IMR-90 (cell line): ENCODE data around the gene OPHN1. TPM values are rescaled to one million over a fixed set of nuclear protein-coding genes. Genes with fewer than 3 reads are reported as not detected.

ENCODE experiments used
- ATAC-seq: fragments of 200-7000 bp; cut with Tn5 transposase; 2 replicates; pipeline ENCODE4 v1.9.1; 2020; ENCODE audit warnings: low read depth, mild to moderate bottlenecking, moderate library complexity
- BruUV-seq: library from RNA; stranded (reverse); fragments of 400-500 nt; replicated peaks from 2 replicates; lab custom pipeline; 2021; lab: Mats Ljungman, UMichigan
- CTCF ChIA-PET: fragments of 300-600 bp; formaldehyde crosslinking; extraction: SDS; loops from one replicate; lab custom pipeline; 2021; ENCODE audit warnings: antibody characterized with exemption; lab: Yijun Ruan, JAX
- POLR2A ChIA-PET: fragments of 300-600 bp; sonication (Branson Sonifier 250); formaldehyde crosslinking; loops from one replicate; lab custom pipeline; 2022; ENCODE audit warnings: antibody characterized with exemption; ENCODE audit not compliant: unreplicated experiment; lab: Charles Lee
- DNase-seq: peaks from one replicate; pipeline ENCODE4 v3.0.0; 2013
- H2AFZ ChIP-seq: replicated peaks from 2 replicates; pipeline ENCODE3; 2013; ENCODE audit warnings: low read length, mild to moderate bottlenecking; ENCODE audit not compliant: poor library complexity
- H2AK5ac ChIP-seq: 2 replicates; pipeline ENCODE4 v1.6.1; 2013; ENCODE audit warnings: low read depth, low read length, inconsistent platforms
- H2AK9ac ChIP-seq: replicated peaks from 2 replicates; pipeline ENCODE3; 2013; ENCODE audit warnings: mild to moderate bottlenecking, low read depth, low read length, moderate library complexity; ENCODE audit not compliant: poor library complexity
- H2BK120ac ChIP-seq: 2 replicates; pipeline ENCODE4 v1.6.1; 2013; ENCODE audit warnings: low read depth, low read length, inconsistent platforms
- H2BK15ac ChIP-seq: 3 replicates; pipeline ENCODE4 v1.6.1; 2013; ENCODE audit warnings: low read depth, low read length, inconsistent platforms
- H2BK20ac ChIP-seq: 2 replicates; pipeline ENCODE4 v1.6.1; 2013; ENCODE audit warnings: low read depth, mild to moderate bottlenecking, inconsistent platforms, low read length, moderate library complexity
- H2BK5ac ChIP-seq: 2 replicates; pipeline ENCODE4 v1.6.1; 2013; ENCODE audit warnings: mild to moderate bottlenecking, low read depth, low read length, inconsistent platforms; ENCODE audit not compliant: poor library complexity, severe bottlenecking
- H3K14ac ChIP-seq: replicated peaks from 2 replicates; pipeline ENCODE4 v1.6.1; 2013; ENCODE audit warnings: low read depth, low read length, inconsistent platforms
- H3K18ac ChIP-seq: 2 replicates; pipeline ENCODE4 v1.6.1; 2013; ENCODE audit warnings: low read depth, low read length, control low read depth
- H3K23ac ChIP-seq: 2 replicates; pipeline ENCODE4 v1.6.1; 2013; ENCODE audit warnings: low read depth, low read length, inconsistent platforms
- H3K27ac ChIP-seq: 2 replicates; pipeline ENCODE4 v1.5.1; 2013; ENCODE audit warnings: mild to moderate bottlenecking, control low read depth, low read length; ENCODE audit not compliant: insufficient read depth
- H3K27me3 ChIP-seq: 2 replicates; pipeline ENCODE4 v1.6.1; 2013; ENCODE audit warnings: low read length; ENCODE audit not compliant: control insufficient read depth, insufficient read depth
- H3K36me3 ChIP-seq: 2 replicates; pipeline ENCODE4 v1.6.1; 2013; ENCODE audit warnings: low read length, mixed read lengths; ENCODE audit not compliant: control insufficient read depth, insufficient read depth
- H3K4ac ChIP-seq: 2 replicates; pipeline ENCODE4 v1.6.1; 2013; ENCODE audit warnings: low read depth, low read length, inconsistent platforms
- H3K4me1 ChIP-seq: 2 replicates; pipeline ENCODE4 v1.6.1; 2013; ENCODE audit warnings: low read length, mixed read lengths; ENCODE audit not compliant: control insufficient read depth, insufficient read depth
- H3K4me2 ChIP-seq: 2 replicates; pipeline ENCODE4 v1.6.1; 2013; ENCODE audit warnings: low read depth, mild to moderate bottlenecking, control low read depth, low read length, moderate library complexity
- H3K4me3 ChIP-seq: 2 replicates; pipeline ENCODE4 v1.5.1; 2013; ENCODE audit warnings: low read depth, mild to moderate bottlenecking, control low read depth, low read length, moderate library complexity; ENCODE audit not compliant: insufficient read depth
- H3K56ac ChIP-seq: 2 replicates; pipeline ENCODE4 v1.6.1; 2013; ENCODE audit warnings: low read length, inconsistent platforms; ENCODE audit not compliant: insufficient read depth; ENCODE audit errors: extremely low read depth
- H3K79me1 ChIP-seq, 2 experiments: 2 replicates each; pipeline ENCODE4 v1.6.1; 2013; ENCODE audit warnings: low read length in 2 of 2, inconsistent platforms in 1 of 2, low read depth in 1 of 2
- H3K9ac ChIP-seq: 2 replicates; pipeline ENCODE4 v1.6.1; 2013; ENCODE audit warnings: low read depth, low read length, control low read depth
- H3K9me1 ChIP-seq: 2 replicates; pipeline ENCODE4 v1.6.1; 2013; ENCODE audit warnings: low read length, inconsistent platforms; ENCODE audit not compliant: insufficient read depth
- H3K9me3 ChIP-seq: 2 replicates; pipeline ENCODE4 v1.6.1; 2013; ENCODE audit warnings: low read length; ENCODE audit not compliant: control insufficient read depth, insufficient read depth
- H4K20me1 ChIP-seq: 2 replicates; pipeline ENCODE4 v1.6.1; 2013; ENCODE audit warnings: low read length, inconsistent platforms; ENCODE audit not compliant: insufficient read depth
- H4K5ac ChIP-seq: 2 replicates; pipeline ENCODE4 v1.6.1; 2013; ENCODE audit warnings: mild to moderate bottlenecking, low read depth, low read length, control low read depth
- H4K8ac ChIP-seq, 2 experiments: 2 replicates each; pipeline ENCODE4 v1.6.1; 2013; ENCODE audit warnings: low read depth in 2 of 2, low read length in 2 of 2, control low read depth in 1 of 2, inconsistent platforms in 1 of 2
- H4K91ac ChIP-seq: 2 replicates; pipeline ENCODE4 v1.6.1; 2013; ENCODE audit warnings: low read depth, low read length, inconsistent platforms; ENCODE audit not compliant: insufficient read depth
- BHLHE40 ChIP-seq: fragments of 150-350 bp; IDR thresholded peaks from 2 replicates; pipeline ENCODE4 v1.6.1; 2016; ENCODE audit warnings: mild to moderate bottlenecking, low read depth, low read length
- CEBPB ChIP-seq: IDR thresholded peaks from 2 replicates; pipeline ENCODE4 v1.6.1; 2012; ENCODE audit warnings: low read depth, low read length, improper control_type of control experiment
- CHD1 ChIP-seq: IDR thresholded peaks from 2 replicates; pipeline ENCODE4 v1.6.1; 2012; ENCODE audit warnings: low read depth, low read length, improper control_type of control experiment
- FOS ChIP-seq: fragments of 150-350 bp; IDR thresholded peaks from 2 replicates; pipeline ENCODE4 v1.6.1; 2016; ENCODE audit warnings: low read depth, low read length
- MAFK ChIP-seq: IDR thresholded peaks from 2 replicates; pipeline ENCODE4 v1.6.1; 2012; ENCODE audit warnings: low read depth, low read length, improper control_type of control experiment
- MAZ ChIP-seq: IDR thresholded peaks from 2 replicates; pipeline ENCODE4 v1.6.1; 2012; ENCODE audit warnings: low read depth, mild to moderate bottlenecking, low read length, improper control_type of control experiment, moderate library complexity, borderline replicate concordance
- MXI1 ChIP-seq: IDR thresholded peaks from 2 replicates; pipeline ENCODE4 v1.6.1; 2012; ENCODE audit warnings: low read depth, mild to moderate bottlenecking, low read length, moderate library complexity, borderline replicate concordance
- NFE2L2 ChIP-seq: fragments of 150-350 bp; IDR thresholded peaks from 2 replicates; pipeline ENCODE4 v1.6.1; 2016; ENCODE audit warnings: low read depth, mild to moderate bottlenecking, low read length
- POLR2A ChIP-seq: IDR thresholded peaks from 2 replicates; pipeline ENCODE4 v1.6.1; 2012; ENCODE audit warnings: mild to moderate bottlenecking, low read depth, low read length
- RAD21 ChIP-seq: IDR thresholded peaks from 2 replicates; pipeline ENCODE4 v1.6.1; 2012; ENCODE audit warnings: low read length, improper control_type of control experiment
- RCOR1 ChIP-seq: IDR thresholded peaks from 2 replicates; pipeline ENCODE4 v1.6.1; 2012; ENCODE audit warnings: mild to moderate bottlenecking, low read length, improper control_type of control experiment; ENCODE audit not compliant: insufficient replicate concordance
- RFX5 ChIP-seq: IDR thresholded peaks from 2 replicates; pipeline ENCODE4 v1.8.0; 2012; ENCODE audit warnings: low read depth, mild to moderate bottlenecking, low read length, moderate library complexity
- SMC3 ChIP-seq: fragments of 150-350 bp; IDR thresholded peaks from 2 replicates; pipeline ENCODE4 v1.6.1; 2016; ENCODE audit warnings: low read depth, mild to moderate bottlenecking, antibody characterized with exemption, low read length, moderate library complexity
- WGBS, 2 experiments: methylation state at CpG; one replicate each; pipeline versions ENCODE4 v1.1.5 to v1.1.7; 2013; ENCODE audit warnings: missing lambda C conversion rate in 2 of 2; ENCODE audit not compliant: insufficient read length in 1 of 2; ENCODE audit errors: extremely low coverage in 2 of 2; 5-methylcytosine and 5-hydroxymethylcytosine counted together
- dilution Hi-C: fragments of 300-500 bp; cut with HindIII; formaldehyde crosslinking; loops from one replicate; pipeline ENCODE4 v1.14.3; 2018; ENCODE audit warnings: low sequenced_read_pairs; ENCODE audit not compliant: unreplicated experiment
- in situ Hi-C: fragments of 300-500 bp; cut with MboI; formaldehyde crosslinking; loops from 3 replicates; pipeline ENCODE4 v1.14.3; 2019; ENCODE audit warnings: low sequenced_read_pairs, inconsistent platforms, mixed read lengths
- intact Hi-C: fragments of 100-400 bp; cut with micrococcal nuclease; formaldehyde crosslinking; loops from 2 replicates; pipeline ENCODE4 v1.10.0; 2022
- polyA plus RNA-seq, 3 experiments: library from polyadenylated mRNA; depleted of rRNA; stranded (reverse); fragments of >200 nt; gene quantifications; 2 replicates each; pipeline ENCODE4 v1.2.3, GENCODE V29; 2012; ENCODE audit warnings: low replicate concordance in 1 of 3
- total RNA-seq: library from RNA; depleted of rRNA; stranded (reverse); fragments of >200 nt; gene quantifications from 2 replicates; pipeline ENCODE4 v1.2.3, GENCODE V29; 2012
- TF ChIP-seq, protein P1 (sequence below): fragments of 150-350 bp; IDR thresholded peaks from 2 replicates; pipeline ENCODE4 v1.6.1; 2017; ENCODE audit warnings: mild to moderate bottlenecking, antibody characterized with exemption, low read length, low read depth
- TF ChIP-seq, protein P2 (sequence below): fragments of 150-350 bp; IDR thresholded peaks from 2 replicates; pipeline ENCODE4 v1.6.1; 2016; ENCODE audit warnings: low read depth, mild to moderate bottlenecking, low read length, moderate library complexity, borderline replicate concordance
- TF ChIP-seq, protein P3 (sequence below): conservative IDR thresholded peaks from 2 replicates; pipeline ENCODE4 v1.5.1; 2012; ENCODE audit warnings: mild to moderate bottlenecking, low read depth, low read length, improper control_type of control experiment

The OPHN1 gene
- total and polyA plus RNA-seq, 2 of the 4 experiments (the other 2 are of a cell fraction), result 4.0 to 13.1 TPM

DNA sequence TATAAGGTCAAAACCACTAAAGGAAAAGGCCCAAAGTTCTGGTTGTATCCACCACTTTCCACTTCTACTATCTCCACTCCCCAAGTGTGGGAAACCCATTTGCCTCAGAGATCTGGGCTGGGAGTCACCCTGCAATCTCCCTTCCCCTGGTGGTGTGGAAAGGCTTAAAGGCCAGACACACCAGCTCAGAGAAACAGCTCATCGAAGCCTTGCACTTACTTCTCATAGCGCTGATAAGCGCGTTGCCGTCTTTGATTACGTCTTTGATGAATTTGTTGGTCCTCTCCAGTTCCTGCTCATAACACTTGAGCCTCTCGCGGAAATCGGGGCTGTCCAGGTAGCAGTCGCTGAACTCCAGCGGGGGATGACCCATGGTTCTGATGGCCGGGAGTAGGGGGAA, 647 bp downstream of the OPHN1 start:
- intact Hi-C loops, result loop anchor here (5.0 kb wide), 1 partner anchor 255 kb away; no protein-coding TSS in a partner anchor
- CTCF ChIA-PET, result no interaction called here
- ATAC-seq, result no peak

More for the DNA sequence above, 647 bp downstream of the OPHN1 start:
- Histone ChIP-seq H4K5ac (peak overlapping the region; percentile 75), H3K36me3 (no peaks in the 10 kb centered on the region), H3K27ac (peak overlapping the region; percentile 69), H4K91ac (peak overlapping the region; percentile 10; the same call in 1 of the 2 replicates), H3K79me1 (peaks cover 0 to 16% of the 10 kb centered on the region in 2 experiments; a peak in 2 of 4 replicates), H4K8ac (peak overlapping the region; percentile 18 to 52; a peak in 3 of 4 replicates), H3K4me3 (peak overlapping the region; percentile 90), H3K56ac (peak overlapping the region; percentile 34; the same call in 1 of the 2 replicates), H2BK5ac (peak overlapping the region; percentile 65), H3K23ac (peak overlapping the region; percentile 84), H3K18ac (peak overlapping the region; percentile 44; the same call in 1 of the 2 replicates), H2BK15ac (no peak overlapping the region; the same call in 1 of the 3 replicates), H3K9ac (peak overlapping the region; percentile 84), H2AK5ac (peak overlapping the region; percentile 51; the same call in 1 of the 2 replicates), H3K14ac (peak overlapping the region; percentile 65), H3K9me1 (no peaks in the 10 kb centered on the region), H4K20me1 (no peaks in the 10 kb centered on the region), H2BK20ac (no peak overlapping the region), H3K27me3 (no peaks in the 10 kb centered on the region), H3K4me1 (0 out of 2 replicates have a peak, but pooled peaks cover 5% of the 10 kb centered on the region), H3K9me3 (no peaks in the 10 kb centered on the region), H2AK9ac (peak overlapping the region; percentile 23), H3K4ac (peak overlapping the region; percentile 68), H2BK120ac (peak overlapping the region; percentile 45), H2AFZ (peak overlapping the region; percentile 93), H3K4me2 (peak overlapping the region; percentile 99)
- no peak for TF ChIP-seq MAFK
- TF ChIP-seq, protein P1, sequence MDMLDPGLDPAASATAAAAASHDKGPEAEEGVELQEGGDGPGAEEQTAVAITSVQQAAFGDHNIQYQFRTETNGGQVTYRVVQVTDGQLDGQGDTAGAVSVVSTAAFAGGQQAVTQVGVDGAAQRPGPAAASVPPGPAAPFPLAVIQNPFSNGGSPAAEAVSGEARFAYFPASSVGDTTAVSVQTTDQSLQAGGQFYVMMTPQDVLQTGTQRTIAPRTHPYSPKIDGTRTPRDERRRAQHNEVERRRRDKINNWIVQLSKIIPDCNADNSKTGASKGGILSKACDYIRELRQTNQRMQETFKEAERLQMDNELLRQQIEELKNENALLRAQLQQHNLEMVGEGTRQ, result no peak
- no peak for TF ChIP-seq MXI1
- no peak for TF ChIP-seq BHLHE40
- no peak for TF ChIP-seq RCOR1
- TF ChIP-seq NFE2L2, result no peak
- no peak for TF ChIP-seq FOS
- TF ChIP-seq, protein P2, sequence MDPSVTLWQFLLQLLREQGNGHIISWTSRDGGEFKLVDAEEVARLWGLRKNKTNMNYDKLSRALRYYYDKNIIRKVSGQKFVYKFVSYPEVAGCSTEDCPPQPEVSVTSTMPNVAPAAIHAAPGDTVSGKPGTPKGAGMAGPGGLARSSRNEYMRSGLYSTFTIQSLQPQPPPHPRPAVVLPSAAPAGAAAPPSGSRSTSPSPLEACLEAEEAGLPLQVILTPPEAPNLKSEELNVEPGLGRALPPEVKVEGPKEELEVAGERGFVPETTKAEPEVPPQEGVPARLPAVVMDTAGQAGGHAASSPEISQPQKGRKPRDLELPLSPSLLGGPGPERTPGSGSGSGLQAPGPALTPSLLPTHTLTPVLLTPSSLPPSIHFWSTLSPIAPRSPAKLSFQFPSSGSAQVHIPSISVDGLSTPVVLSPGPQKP, result no peak
- TF ChIP-seq, protein P3, sequence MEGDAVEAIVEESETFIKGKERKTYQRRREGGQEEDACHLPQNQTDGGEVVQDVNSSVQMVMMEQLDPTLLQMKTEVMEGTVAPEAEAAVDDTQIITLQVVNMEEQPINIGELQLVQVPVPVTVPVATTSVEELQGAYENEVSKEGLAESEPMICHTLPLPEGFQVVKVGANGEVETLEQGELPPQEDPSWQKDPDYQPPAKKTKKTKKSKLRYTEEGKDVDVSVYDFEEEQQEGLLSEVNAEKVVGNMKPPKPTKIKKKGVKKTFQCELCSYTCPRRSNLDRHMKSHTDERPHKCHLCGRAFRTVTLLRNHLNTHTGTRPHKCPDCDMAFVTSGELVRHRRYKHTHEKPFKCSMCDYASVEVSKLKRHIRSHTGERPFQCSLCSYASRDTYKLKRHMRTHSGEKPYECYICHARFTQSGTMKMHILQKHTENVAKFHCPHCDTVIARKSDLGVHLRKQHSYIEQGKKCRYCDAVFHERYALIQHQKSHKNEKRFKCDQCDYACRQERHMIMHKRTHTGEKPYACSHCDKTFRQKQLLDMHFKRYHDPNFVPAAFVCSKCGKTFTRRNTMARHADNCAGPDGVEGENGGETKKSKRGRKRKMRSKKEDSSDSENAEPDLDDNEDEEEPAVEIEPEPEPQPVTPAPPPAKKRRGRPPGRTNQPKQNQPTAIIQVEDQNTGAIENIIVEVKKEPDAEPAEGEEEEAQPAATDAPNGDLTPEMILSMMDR, result no peak
- no peak for TF ChIP-seq CHD1
- no peak for TF ChIP-seq POLR2A
- TF ChIP-seq RFX5, result no peak
- TF ChIP-seq RAD21, result no peak
- TF ChIP-seq SMC3, result no peak
- TF ChIP-seq CEBPB, result no peak
- TF ChIP-seq MAZ, result no peak
- POLR2A ChIA-PET, result interaction anchor here (0.8 kb wide), 1 partner anchor 8 kb away, joined by 3 read pairs; no protein-coding TSS in a partner anchor
- in situ Hi-C loops, result no loop called here
- peak; percentile 40 for DNase-seq
- dilution Hi-C loops, result no loop called here
- no CpG with 5 or more reads among the region's 12 CpGs for WGBS, 2 experiments
- TSS peak; percentile 59 for BruUV-seq
